Nephron (organoid): ENCODE results near the gene EVX2.

Experiments
- H3K27ac Mint-ChIP-seq, 3 experiments: 2 replicates each; pipeline ENCODE4 v1.8.0; 2020; ENCODE audit warnings: mixed read lengths in 3 of 3, mild to moderate bottlenecking in 2 of 3, moderate library complexity in 1 of 3
- H3K27me3 Mint-ChIP-seq: 2 replicates; pipeline ENCODE4 v1.8.0; 2021; ENCODE audit warnings: low read depth, mild to moderate bottlenecking, moderate library complexity, mixed read lengths
- H3K36me3 Mint-ChIP-seq: 2 replicates; pipeline ENCODE4 v1.8.0; 2020; ENCODE audit warnings: low read depth, mixed read lengths
- H3K4me1 Mint-ChIP-seq: 2 replicates; pipeline ENCODE4 v1.8.0; 2020; ENCODE audit warnings: mixed read lengths
- H3K4me3 Mint-ChIP-seq, 3 experiments: 2 replicates each; pipeline ENCODE4 v1.8.0; 2020; ENCODE audit warnings: mild to moderate bottlenecking in 3 of 3, mixed read lengths in 3 of 3, moderate library complexity in 2 of 3
- H3K9me3 Mint-ChIP-seq: 2 replicates; pipeline ENCODE4 v1.8.0; 2020; ENCODE audit warnings: mixed read lengths
- CTCF ChIP-seq, 3 experiments: fragments of 200-600 bp; sonication (generic); IDR thresholded peaks; one replicate each; pipeline ENCODE4 v1.5.0; 2021; ENCODE audit warnings: antibody characterized with exemption in 3 of 3; ENCODE audit not compliant: unreplicated experiment in 3 of 3

EVX2 gene

GRCh38 chr2:176085120-176085788 lies 1.5 kb upstream of the EVX2 start:
- H3K27ac Mint-ChIP-seq, result no peak overlapping the region
- no peak for TF ChIP-seq CTCF (IDR thresholded peaks at IDR 0.05; ENCODE audit: unreplicated experiment in 3 of 3)
- peaks cover 37% of the 10 kb centered on the region for H3K4me1 Mint-ChIP-seq
- peaks cover 100% of the 10 kb centered on the region for H3K27me3 Mint-ChIP-seq
- H3K4me3 Mint-ChIP-seq, result no peak overlapping the region
- no peaks in the 10 kb centered on the region for H3K36me3 Mint-ChIP-seq
- H3K9me3 Mint-ChIP-seq, result peaks cover 6% of the 10 kb centered on the region

DNA sequence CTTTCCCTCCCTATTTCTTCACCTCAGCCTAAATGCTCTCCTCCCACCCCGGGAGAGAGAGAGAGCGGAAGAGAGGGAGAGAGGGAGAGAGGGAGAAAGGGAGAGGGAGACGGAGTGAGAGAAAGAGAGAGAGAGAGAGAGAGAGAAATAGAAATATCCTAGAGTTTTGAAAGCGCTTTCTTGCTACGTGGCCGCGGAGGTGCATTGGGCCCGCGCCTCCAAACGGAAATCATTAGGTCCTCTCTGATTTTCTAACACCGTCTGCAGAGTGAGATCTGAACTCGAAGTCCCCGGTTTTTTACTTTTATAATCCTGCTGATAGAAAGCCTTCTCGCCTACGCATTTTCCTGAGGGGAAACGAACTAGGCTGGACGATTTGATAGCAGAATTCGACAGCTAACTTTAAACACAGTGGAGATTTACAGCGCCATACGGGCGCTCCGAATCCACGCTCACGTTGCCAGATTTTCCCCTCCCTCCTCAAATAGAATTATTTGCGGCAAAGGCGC lies 903 bp upstream of the EVX2 start:
- Mint-ChIP-seq H3K27ac (no peak overlapping the region), H3K4me3 (peak overlapping the region in 2 of 3 experiments; percentile 40 to 50), H3K4me1 (peaks cover 37% of the 10 kb centered on the region), H3K36me3 (no peaks in the 10 kb centered on the region), H3K9me3 (peaks cover 6% of the 10 kb centered on the region), H3K27me3 (peaks cover 100% of the 10 kb centered on the region)
- no peak for TF ChIP-seq CTCF (IDR thresholded peaks at IDR 0.05; ENCODE audit: unreplicated experiment in 3 of 3)

DNA sequence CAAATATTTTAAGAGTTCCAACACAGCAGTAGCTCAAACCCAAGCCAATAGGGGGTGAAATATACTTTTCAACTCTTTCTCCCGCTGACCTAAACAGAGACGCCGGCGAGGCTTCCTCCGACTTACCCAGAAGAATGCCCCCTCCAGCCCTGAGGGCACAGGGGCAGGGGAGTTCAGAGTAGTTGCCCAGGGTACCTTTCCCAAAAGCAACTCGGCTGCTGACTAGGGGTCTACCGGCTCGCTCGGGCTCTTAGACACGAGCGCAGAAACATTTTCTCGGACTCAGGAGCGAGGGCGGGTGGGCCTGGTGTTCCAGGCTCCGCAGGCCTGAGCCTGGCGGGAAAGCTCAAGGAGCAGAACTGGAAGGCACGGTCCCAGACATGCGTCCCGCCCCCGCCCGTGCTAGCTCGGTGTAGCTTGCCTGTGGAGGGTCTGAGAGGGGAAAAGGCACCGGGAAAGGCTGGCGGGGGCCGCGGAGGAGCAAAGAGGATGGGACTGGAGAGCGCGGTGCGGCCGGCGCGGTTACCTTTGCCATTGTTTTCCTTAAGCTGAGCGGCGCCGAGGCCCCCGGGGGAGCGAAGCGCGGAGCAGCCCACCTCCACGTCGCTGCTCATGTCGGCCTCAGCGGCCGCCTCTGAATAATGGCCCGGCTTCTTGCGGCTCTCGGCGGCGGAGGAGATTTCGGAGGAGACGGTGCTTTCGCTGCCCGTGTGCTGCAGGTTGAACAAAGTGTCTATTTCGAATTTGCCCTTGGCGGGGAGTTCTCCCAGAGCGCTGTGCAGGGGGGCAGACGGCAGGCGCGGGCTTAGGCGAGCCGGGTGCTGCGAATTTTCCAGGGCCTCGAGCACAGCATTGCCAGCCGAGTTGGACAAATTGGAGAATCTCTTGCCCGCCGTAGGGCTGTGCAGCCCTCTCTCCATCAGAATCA lies 674 bp downstream of the EVX2 start:
- H3K4me3 Mint-ChIP-seq, result peak overlapping the region in 2 of 3 experiments; percentile 36 to 50
- no peaks in the 10 kb centered on the region for H3K36me3 Mint-ChIP-seq
- H3K4me1 Mint-ChIP-seq, result peaks cover 44% of the 10 kb centered on the region
- H3K27me3 Mint-ChIP-seq, result peaks cover 100% of the 10 kb centered on the region
- H3K27ac Mint-ChIP-seq, result no peak overlapping the region
- H3K9me3 Mint-ChIP-seq, result peaks cover 6% of the 10 kb centered on the region
- no peak for TF ChIP-seq CTCF (IDR thresholded peaks at IDR 0.05; ENCODE audit: unreplicated experiment in 3 of 3)

DNA sequence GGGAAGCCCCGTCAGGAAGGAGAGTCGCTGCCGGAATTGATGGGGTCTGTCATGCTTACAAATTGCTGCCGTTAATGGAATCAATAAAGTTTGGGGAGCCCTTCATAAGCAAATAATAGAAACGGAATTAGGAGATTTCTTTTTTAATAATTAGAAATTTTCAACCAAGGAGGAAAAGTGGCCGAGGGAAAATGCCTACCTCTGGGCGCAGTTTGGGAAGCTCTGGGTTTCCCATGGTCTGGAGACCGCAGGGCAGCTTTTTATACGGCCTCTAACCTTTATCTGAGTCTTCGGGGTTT lies 1.3 kb downstream of the EVX2 start:
- TF ChIP-seq CTCF (IDR thresholded peaks at IDR 0.05; ENCODE audit: unreplicated experiment in 3 of 3), result no peak
- peaks cover 43% of the 10 kb centered on the region for H3K4me1 Mint-ChIP-seq
- peaks cover 6% of the 10 kb centered on the region for H3K9me3 Mint-ChIP-seq
- H3K27me3 Mint-ChIP-seq, result peaks cover 97% of the 10 kb centered on the region
- H3K36me3 Mint-ChIP-seq, result no peaks in the 10 kb centered on the region
- H3K27ac Mint-ChIP-seq, result no peak overlapping the region
- peak overlapping the region in 2 of 3 experiments; percentile 15 to 50 for H3K4me3 Mint-ChIP-seq

DNA sequence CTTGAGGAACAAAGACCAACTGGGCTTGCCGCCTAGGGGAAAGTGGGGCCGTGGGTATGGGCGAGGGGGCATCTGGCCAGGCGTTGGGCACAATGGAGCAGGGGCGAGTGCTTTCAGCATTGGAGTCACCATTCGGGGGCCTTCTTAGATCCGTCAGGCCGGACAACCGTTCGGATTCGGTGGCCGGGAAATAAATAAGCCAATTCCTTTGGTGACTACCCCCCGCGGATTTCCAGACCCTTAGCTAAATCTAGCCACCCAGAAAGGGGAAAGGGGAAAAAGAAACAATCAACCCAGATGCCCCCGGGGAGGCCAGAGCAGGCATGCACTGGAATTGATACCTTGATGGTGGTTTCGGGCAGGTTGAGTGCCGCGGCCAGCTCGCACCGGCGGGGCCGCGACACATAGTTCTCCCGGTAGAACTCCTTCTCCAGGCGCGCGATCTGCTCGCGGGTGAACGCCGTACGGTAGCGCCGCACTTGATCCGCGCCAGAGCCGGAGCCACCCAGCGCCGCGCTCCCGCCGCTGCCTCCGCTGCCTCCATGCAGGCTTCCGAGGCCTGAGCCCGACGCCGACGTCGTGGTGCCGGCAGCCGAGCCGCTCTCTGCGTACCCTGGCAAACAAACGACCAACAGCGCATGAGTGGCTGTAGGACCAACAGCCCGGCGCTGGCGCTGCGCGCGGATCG lies 1.8 kb downstream of the EVX2 start:
- peaks cover 43% of the 10 kb centered on the region for H3K4me1 Mint-ChIP-seq
- no peaks in the 10 kb centered on the region for H3K36me3 Mint-ChIP-seq
- H3K9me3 Mint-ChIP-seq, result peaks cover 5% of the 10 kb centered on the region
- peaks cover 97% of the 10 kb centered on the region for H3K27me3 Mint-ChIP-seq
- peak overlapping the region in 1 of 3 experiments; percentile 15 for H3K4me3 Mint-ChIP-seq
- H3K27ac Mint-ChIP-seq, result no peak overlapping the region
- TF ChIP-seq CTCF (IDR thresholded peaks at IDR 0.05; ENCODE audit: unreplicated experiment in 3 of 3), result no peak
